ENCODE data around the gene OR4D1. TPM values are rescaled to one million over a fixed set of nuclear protein-coding genes. Genes with fewer than 3 reads are reported as not detected.
"Not testable (repeated sequence)": the region's sequence is repeated elsewhere in the genome, so short reads cannot be mapped to it uniquely, and the experiment has no call there.

OR4D1 gene
- total RNA-seq = not detected in 2 replicates

DNA sequence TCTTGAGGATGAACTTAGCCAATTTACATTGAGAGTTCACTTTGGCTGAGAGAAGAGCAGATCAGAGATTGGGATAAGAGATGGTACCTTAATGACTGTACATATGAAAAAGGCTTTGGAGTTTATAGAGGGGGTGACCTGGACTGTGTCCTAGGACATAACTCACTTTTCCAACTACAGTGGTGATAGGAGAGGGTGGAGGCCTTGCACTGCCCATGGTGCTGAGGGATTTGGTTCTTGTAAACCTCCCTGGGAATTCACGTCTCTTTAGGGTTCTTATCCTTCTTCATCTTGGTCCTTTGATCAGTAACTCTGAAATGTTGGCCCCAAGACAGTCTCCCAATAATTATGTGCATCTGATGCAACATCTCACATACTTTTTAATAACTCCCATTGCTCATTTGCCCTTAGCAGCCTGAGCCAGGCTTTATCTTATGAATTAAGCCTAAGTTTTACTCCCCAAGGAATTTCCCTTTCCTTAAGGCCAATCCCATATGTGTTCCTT lies at the start of gene OR4D1:
OR4D1 (plus strand) TSS at position 455 of the 505 bp plus-strand sequence. CDS start 6,770 bp downstream, outside the sequence.
- no peak for DNase-seq (ENCODE audit: low read depth)

DNA sequence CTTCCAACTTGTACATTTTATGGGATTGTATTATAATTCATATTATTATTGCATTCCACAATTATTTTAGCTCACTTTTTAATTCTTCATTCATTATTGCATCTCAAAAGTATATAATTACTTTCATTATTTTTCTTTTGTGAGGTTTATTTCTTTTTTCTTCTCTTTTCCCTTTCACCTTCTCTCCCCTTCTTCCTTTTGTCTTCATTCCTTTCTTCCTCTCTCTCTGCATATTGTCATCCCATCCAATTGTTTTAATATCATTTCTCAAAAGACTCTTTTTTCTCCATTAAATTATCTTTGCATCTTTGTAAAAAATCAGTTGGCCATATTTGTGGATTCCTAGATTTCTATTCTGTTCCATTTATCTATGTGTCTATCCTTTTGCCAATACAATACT lies 47.7 kb upstream of the OR4D1 start:
- no peak for DNase-seq (ENCODE audit: low read depth)

DNA sequence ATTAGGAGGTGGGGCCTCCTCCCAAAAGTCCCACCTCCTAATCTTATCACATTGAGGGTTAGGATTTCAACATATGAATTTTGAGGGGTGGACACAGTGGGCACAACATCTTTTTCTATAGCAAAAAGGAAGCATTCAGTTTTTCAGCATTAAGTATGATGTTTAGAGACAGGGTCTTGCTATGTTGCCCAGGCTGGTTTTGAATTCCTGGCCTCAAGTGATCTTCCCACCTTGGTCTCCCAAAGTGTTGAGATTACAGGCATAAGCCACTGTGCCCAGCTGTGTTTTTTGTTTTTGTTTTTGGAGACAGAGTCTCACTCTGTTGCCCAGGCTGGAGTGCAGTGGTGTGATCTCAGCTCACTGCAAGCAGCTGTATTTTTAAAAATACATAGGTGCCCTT lies 46.3 kb upstream of the OR4D1 start:
- not testable (repeated sequence) for DNase-seq (ENCODE audit: low read depth)

DNA sequence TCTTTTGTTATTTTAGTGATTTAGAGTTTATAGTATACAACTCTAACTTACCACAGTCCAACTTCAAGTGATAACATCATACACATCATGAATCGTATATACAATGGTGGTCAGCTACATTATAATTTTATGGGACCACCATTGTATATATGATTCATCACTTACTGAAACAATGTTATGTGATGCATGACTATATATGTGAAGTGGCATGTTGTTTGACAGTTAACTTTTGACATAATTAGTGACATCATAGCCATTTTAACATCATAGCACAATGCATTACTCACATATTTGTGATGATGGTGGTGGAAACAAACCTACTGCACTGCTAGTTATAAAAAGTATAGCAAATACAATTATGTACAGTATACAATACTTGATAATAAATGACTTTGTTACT lies 43.1 kb upstream of the OR4D1 start:
- DNase-seq (ENCODE audit: low read depth) = no peak

DNA sequence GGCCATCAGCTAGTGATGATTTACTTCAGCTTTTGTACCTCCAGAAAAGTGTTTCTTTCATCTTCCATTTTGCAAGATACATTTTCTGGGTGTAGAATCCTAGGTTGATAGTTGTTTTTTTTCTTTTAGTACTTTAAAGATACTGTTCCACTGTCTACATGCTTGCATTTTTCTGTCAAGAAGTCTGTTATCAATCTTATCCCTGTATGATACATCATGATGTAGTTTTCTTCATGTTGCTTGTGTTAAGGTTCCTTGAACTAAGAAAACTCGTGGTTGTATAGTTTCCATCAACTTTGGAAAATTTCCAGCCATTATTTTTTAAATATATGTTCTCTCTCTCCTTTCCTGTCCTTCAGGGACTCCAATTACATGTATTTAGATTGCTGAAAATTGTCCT lies 40.9 kb upstream of the OR4D1 start:
- no peak for DNase-seq (ENCODE audit: low read depth)

DNA sequence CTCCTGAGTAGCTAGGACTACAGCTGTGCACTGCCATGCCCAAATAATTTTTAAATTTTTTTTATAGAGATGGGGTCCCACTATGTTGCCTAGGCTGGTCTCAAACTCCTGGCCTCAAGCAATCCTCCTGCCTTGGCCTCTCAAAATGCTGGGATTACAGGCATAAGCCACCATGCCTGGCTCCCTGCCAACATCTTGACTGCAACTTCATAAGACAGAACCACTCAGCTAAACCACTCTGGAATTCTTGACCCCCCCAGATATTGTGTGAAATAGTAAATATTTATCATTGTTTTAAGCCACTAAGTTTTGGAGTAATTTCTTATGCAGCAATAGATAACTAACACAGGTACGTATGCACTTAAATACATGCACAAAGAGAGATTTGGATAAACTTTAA lies 39.0 kb upstream of the OR4D1 start:
- no peak for DNase-seq (ENCODE audit: low read depth)

DNA sequence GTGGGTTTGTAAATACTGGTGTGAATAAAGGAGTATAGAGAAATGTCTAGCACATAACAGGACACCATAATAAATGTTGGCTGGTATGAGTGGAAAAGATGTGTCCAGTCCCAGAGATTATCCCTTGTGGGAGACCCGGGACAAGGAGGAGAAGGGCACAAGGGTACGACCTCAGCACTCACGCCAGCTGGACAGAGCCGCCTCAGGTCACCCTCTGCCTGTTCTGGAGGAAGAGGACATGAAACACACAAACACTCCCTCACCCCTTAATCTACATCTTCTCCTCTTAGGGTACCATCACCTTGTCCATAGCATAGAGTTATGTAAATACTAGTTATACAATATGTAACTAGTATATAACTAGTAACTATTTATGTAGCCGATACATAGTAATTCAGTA lies 38.2 kb upstream of the OR4D1 start:
- DNase-seq (ENCODE audit: low read depth) = no peak

DNA sequence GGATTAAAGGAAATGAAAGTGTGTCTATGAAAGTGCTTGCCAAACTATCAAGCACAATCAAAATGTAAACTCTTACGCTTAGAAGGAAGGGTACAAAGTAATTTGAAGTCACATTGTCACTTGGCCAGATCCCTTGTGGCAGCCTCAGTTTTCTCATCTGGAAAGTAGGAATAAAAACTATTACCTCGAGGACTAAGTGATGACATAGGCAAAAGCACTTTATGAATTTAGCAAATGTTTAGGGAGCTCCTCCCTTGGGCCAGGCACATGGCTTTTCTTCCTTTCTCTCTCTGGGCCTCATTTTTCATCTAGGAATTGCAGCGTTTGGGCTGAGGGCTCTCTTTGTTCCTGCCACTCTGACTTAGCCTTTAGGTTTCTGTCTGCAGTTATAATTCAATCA lies 36.5 kb upstream of the OR4D1 start:
- no peak for DNase-seq (ENCODE audit: low read depth)

DNA sequence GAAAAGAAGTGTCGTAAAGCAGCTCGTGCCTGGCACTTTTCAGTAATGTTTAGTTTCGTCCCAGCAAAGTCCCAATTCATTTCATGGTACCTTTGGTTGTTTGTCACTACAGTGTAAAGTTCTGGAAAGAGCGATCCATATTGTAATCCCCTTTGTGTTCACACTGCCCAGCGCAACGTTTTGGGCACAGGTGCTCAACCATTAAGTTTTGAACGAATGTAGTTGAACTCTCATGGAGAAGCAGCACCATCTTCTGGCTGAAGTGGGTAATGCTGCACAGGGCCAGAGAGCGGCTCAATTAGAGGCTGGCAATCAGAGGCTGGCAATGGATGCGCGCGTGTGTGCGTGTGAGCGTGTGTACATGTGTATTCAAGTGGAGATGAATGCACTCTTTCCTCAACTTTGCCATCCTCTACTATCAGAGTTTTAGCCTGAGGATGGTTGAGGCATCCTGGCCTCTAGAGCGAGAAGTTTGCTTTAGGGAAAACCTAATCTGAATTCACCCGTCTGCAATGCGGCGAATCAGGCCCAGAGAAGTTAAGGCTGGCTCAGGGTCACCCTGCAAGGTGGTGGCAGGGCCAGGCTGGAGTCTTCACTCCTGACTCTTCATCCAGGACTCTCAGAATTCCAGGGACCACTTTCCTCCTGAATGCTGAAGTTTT lies 35.1 kb upstream of the OR4D1 start:
- DNase-seq (ENCODE audit: low read depth) = peak; percentile 43

DNA sequence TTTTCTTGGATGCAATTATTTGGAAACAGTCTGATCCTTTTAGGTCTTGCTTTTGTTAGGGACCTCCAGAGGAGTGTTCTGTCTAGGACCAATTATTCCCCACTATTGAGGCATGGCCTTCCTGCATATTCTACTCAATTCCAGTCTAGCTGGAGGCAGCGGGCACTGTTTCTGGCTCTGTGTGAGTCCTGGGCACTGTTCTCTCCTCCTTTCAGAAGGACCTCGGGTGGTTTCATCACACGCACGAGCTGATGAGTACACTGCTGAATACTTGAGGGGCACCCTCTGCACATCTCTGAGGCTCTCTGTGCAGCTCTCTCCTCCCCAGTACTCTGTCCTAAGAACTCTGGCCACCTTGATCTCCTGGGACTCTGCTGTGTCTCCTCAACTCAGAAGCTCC lies 34.2 kb upstream of the OR4D1 start:
- no peak for DNase-seq (ENCODE audit: low read depth)

DNA sequence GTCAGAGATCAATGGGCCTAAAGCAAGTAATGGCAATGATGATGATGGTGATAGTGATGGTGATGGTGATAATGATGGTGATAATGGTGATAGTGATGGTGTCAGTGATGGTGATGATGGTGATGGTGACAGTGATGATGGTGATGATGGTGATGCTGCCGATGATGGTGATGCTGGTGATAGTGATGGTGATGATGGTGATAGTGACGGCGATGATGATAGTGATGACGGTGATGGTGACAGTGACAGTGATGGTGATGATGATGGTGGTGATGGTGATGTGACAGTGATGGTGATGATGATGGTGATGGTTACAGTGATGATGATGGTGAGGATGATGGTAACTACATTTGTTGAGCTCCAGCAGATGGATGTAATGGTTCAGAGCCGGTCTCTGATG lies 30.8 kb upstream of the OR4D1 start:
- DNase-seq (ENCODE audit: low read depth) = no peak

DNA sequence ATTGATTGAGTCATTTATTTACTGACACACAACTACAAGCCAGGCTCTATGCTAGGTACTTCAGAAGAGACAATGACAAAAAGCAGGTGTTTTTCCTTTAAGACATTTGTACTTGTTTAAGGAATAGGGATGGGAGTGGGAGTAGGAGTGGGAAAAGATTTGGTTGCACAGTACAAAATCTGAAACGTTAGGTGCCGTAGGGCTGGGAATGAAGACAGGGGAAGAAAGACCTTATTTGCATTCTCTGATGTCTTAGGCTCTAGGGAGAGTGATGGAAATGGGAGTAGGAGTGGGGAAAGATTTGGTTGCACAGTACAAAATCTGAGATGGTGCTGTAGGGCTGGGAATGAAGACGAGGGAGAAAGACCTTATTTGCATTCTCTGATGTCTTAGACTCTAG lies 28.7 kb upstream of the OR4D1 start:
- no peak for DNase-seq (ENCODE audit: low read depth)

DNA sequence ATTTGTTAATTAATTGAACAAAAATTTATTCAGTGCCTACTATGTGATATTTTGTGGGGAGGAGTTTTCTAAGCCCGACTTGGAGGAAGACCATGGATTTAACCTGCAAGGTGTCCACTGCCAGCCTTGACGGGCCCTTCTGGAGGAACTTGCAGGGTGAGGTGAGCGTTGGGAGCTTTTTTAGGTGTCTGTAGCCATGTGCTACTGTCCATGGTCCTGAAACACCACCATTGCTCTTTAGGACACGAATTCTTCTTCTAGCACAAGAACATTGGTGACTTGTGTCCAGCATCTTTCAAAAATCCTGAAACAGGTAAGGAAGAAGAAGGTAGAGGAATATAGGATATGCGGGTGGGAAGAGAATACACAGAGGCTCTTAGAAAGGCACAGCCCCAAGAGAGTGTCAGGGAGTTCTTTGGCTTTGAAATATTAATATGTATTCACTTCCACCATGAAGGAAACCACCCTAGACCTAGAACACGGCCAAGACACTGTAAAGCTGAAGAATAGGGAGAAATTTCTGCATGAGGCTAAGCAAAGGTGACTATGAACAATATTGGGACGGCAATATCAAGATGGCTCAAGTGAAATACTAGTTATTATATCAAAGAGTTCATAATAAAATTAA lies 27.9 kb upstream of the OR4D1 start:
- peak; percentile 68 for DNase-seq (ENCODE audit: low read depth)

DNA sequence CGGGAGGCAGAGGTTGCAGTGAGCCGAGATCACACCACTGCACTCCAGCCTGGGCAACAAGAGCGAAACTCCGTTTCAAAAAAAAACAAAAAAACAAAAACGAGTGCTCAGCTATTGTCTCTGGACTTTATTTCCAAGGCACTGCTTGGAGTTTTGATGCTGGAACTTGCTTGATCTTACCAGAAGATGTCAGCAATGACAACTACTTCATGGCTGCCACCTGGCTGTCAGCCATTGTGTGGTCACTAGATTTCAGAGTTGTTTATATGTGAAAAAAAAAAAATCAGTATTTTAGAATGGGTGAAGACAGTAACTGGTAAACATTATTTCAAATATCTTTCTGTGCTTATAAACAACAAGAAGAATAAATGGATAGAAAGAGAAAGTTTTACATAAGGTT lies 26.3 kb upstream of the OR4D1 start:
- peak; percentile 30 for DNase-seq (ENCODE audit: low read depth)

DNA sequence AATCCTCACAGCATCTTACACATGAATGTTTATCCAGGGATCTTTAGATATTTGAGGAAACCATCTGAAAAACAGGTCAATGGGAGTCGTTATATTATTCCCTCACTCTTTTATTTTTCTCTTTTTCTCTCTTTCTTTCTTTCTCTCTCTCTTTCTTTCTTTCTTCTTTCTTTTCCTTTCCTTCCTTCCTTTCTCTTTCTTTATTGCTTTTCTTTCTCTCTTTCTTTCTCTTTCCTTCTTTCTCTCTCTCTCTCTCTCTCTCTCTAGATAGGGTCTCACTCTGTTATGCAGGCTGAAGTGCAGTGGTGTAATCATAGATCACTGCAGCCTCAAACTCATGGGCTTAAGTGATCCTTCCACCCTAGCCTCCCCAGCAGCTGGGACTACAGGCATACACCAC lies 20.3 kb upstream of the OR4D1 start:
- no peak for DNase-seq (ENCODE audit: low read depth)

DNA sequence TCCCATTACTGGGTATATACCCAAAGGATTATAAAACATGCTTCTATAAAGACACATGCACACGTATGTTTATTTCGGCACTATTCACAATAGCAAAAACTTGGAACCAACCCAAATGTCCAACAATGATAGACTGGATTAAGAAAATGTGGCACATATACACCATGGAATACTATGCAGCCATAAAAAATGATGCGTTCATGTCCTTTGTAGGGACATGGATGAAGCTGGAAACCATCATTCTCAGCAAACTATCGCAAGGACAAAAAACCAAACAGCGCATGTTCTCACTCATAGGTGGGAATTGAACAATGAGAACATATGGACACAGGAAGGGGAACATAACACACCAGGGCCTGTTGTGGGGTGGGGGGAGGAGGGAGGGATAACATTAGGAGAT lies 15.5 kb upstream of the OR4D1 start:
- DNase-seq (ENCODE audit: low read depth) = not testable (repeated sequence)

DNA sequence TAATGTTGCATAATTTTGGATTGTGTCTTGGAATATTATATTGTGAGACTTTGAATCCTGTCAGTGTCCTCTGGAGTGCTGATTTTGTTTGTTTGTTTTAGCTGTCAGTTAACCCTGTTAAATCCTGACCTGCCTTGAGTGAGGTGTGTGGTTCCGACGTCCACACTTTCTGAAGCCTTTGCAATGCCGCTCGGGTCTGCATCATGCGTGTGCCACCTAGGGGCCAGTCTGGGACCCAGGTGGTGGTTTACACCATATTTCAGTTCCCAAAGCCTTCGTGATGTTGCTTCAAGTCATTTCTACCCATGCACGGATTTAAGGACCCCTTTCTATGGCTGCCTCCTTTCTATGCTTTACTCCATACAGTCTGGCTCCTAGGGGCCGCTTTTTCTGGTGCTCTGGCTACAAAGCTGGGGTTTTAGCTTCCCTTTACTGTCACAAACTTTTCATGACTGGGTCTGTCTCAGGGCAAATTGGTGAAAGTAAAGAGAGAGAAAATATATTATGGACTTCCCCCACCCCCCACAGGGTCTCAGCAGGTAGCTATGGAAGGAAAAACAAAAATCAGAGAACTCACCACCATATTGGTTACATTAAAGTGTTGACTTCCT lies 11.4 kb upstream of the OR4D1 start:
- peak; percentile 4 for DNase-seq (ENCODE audit: low read depth)

DNA sequence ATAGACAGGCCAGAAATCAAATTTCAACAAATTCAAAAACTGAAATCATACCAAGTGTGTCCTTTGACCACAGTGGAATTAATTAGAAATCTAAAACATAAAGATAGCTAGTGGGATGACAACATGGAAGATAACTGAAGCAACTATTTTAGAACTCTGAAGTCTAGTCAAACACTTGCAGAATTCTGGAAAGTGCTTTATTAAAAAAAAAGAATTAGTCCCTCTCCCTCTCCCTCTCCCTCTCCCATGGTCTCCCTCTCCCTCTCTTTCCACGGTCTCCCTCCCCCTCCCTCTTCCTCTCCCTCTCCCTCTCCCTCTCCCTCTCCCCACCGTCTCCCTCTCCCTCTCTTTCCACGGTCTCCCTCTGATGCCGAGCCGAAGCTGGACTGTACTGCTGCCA lies 6.7 kb upstream of the OR4D1 start:
- DNase-seq (ENCODE audit: low read depth) = no peak

DNA sequence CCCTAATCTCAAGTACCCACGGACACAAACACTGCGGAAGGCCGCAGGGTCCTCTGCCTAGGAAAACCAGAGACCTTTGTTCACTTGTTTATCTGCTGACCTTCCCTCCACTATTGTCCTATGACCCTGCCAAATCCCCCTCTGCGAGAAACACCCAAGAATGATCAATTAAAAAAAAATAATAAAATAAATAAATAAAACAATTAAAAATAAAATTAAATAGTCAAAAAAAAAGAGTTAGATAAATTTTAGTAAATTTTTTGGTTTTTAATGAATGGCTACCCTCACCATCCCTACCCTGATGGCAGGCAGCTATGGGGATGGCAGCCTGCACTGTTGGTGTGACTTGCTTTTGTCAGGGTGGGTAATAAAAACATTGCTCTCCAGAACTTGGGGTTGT lies 4.8 kb upstream of the OR4D1 start:
- DNase-seq (ENCODE audit: low read depth) = not testable (repeated sequence)

DNA sequence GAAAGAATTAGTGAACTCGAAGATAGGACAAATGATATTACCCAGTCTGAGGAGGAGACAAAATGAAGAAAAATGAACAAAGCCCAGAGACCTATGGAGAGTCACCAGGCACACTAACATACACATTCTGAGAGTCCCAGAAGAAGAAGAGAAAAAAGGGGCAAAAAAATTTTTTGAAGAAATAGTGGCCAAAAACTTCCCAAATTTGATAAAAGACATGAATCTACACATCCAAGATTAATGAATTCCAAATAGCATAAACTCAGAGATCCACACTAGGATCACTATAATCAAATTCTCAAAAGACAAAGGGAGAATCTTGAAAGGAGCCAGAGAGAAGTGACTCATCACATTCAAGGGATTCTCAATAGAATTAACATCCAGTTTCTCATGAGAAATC lies 3.4 kb upstream of the OR4D1 start:
- no peak for DNase-seq (ENCODE audit: low read depth)

DNA sequence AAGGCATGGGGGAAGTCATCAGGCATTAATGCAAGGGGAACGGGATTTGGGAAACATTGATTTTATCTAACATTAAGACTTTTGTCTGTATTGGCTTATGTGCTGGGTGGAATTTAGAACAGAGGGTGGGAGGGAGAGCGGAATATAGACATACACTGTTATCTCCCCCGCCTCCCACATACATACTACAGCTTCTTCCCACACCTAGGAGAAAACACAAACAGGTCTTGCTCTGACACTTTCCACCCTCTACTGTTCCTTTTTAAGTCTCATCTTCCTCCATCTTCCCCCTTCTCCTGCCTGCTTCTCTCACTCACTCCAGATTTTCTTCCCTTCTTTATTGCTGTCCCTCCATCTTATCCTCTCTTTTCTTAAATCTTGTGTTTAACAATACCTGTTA lies 425 bp downstream of the OR4D1 start:
- DNase-seq (ENCODE audit: low read depth) = no peak

DNA sequence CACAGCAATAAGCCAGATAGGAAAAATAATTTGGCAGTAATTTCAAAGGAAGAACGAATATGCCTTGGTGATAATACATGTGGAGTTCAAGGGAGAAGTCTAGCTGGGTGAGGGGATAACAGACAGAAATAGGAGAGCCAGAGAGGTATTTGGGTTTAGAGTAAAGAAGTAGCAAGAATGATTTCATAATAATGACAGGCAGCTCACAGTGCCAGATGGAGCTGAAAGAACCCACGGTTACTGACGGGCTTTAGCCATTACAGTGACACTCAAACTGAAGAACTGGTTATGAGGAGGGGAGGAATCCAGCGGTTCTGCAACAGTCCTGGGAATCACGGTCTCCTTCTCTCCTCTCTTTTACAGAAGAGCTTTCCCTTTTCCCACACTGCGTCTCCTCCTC lies 2.2 kb downstream of the OR4D1 start:
- no peak for DNase-seq (ENCODE audit: low read depth)

DNA sequence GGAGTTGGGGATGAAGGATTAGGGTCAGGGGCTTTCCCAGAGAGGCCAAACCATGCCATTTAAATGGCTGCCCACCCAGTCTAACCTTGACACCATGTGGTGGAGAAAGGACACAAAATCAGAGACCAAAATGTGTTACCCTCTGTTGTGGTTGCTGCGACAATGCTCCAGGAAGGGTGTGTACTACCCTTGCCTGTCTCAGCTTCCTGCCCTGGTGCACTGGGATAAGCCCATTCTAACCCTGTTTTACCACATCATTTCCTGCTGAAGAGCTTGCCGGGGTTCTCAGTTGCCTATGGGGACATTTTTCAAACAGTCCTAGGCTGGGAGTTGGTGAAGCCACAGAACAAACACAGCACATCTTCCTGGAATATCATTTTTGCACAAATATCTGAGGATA lies 4.9 kb downstream of the OR4D1 start:
- DNase-seq (ENCODE audit: low read depth) = no peak
